ENCODE results near the gene KIF18B. TPM values are rescaled to one million over a fixed set of nuclear protein-coding genes. Genes with fewer than 3 reads are reported as not detected.

Gene KIF18B
- total and polyA plus RNA-seq, 10 of the 15 experiments (the other 5 are each of a cell fraction or from before 2014, with no cell fraction given) = 2.8 to 46.2 (median 20.5) TPM

GRCh38 chr17:44899074-44899782, 48.3 kb downstream of the KIF18B start, which contains the start of gene EFTUD2 (continued):
- TF ChIP-seq REST (IDR thresholded peaks at IDR 0.05; ENCODE audit: low read depth, low read length) = no peak
- TF ChIP-seq BHLHE40 (IDR thresholded peaks at IDR 0.05; ENCODE audit: borderline replicate concordance in 1 of 2, low read depth in 2 of 2, low read length in 1 of 2) = peak; percentile 60 to 71; a peak in 3 of 4 replicates
- TF ChIP-seq, protein P1, sequence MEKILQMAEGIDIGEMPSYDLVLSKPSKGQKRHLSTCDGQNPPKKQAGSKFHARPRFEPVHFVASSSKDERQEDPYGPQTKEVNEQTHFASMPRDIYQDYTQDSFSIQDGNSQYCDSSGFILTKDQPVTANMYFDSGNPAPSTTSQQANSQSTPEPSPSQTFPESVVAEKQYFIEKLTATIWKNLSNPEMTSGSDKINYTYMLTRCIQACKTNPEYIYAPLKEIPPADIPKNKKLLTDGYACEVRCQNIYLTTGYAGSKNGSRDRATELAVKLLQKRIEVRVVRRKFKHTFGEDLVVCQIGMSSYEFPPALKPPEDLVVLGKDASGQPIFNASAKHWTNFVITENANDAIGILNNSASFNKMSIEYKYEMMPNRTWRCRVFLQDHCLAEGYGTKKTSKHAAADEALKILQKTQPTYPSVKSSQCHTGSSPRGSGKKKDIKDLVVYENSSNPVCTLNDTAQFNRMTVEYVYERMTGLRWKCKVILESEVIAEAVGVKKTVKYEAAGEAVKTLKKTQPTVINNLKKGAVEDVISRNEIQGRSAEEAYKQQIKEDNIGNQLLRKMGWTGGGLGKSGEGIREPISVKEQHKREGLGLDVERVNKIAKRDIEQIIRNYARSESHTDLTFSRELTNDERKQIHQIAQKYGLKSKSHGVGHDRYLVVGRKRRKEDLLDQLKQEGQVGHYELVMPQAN (conservative IDR thresholded peaks at IDR 0.05) = peak; percentile 81; the same call in 1 of the 2 replicates
- peak; percentile 13; the same call in 1 of the 2 replicates for TF ChIP-seq RFX5 (IDR thresholded peaks at IDR 0.05; ENCODE audit: low read depth, low read length)
- TF ChIP-seq BRCA1 (IDR thresholded peaks at IDR 0.05; ENCODE audit: low read depth, low read length) = no peak
- TF ChIP-seq, protein P2, sequence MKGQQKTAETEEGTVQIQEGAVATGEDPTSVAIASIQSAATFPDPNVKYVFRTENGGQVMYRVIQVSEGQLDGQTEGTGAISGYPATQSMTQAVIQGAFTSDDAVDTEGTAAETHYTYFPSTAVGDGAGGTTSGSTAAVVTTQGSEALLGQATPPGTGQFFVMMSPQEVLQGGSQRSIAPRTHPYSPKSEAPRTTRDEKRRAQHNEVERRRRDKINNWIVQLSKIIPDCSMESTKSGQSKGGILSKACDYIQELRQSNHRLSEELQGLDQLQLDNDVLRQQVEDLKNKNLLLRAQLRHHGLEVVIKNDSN (IDR thresholded peaks at IDR 0.05; ENCODE audit: borderline replicate concordance, extremely low read length, insufficient read depth, low read depth, low read length) = peak; percentile 96
- TF ChIP-seq SREBF1 (IDR thresholded peaks at IDR 0.05; ENCODE audit: low read length) = no peak
- TF ChIP-seq POLR2AphosphoS5 (IDR thresholded peaks at IDR 0.05; ENCODE audit: low read length) = peak; percentile 95
- TF ChIP-seq IKZF1 (conservative IDR thresholded peaks at IDR 0.05) = peak; percentile 96
- peak; percentile 76 for TF ChIP-seq SKIL (IDR thresholded peaks at IDR 0.05; ENCODE audit: low read depth, poor library complexity, severe bottlenecking)
- TF ChIP-seq MEF2B (IDR thresholded peaks at IDR 0.05; ENCODE audit: partially characterized antibody, poor library complexity, severe bottlenecking) = peak; percentile 84
- TF ChIP-seq JUNB (IDR thresholded peaks at IDR 0.05) = no peak
- peak; percentile 82; the same call in 1 of the 2 replicates for TF ChIP-seq PML (IDR thresholded peaks at IDR 0.05; ENCODE audit: low read length)
- TF ChIP-seq, protein P3, sequence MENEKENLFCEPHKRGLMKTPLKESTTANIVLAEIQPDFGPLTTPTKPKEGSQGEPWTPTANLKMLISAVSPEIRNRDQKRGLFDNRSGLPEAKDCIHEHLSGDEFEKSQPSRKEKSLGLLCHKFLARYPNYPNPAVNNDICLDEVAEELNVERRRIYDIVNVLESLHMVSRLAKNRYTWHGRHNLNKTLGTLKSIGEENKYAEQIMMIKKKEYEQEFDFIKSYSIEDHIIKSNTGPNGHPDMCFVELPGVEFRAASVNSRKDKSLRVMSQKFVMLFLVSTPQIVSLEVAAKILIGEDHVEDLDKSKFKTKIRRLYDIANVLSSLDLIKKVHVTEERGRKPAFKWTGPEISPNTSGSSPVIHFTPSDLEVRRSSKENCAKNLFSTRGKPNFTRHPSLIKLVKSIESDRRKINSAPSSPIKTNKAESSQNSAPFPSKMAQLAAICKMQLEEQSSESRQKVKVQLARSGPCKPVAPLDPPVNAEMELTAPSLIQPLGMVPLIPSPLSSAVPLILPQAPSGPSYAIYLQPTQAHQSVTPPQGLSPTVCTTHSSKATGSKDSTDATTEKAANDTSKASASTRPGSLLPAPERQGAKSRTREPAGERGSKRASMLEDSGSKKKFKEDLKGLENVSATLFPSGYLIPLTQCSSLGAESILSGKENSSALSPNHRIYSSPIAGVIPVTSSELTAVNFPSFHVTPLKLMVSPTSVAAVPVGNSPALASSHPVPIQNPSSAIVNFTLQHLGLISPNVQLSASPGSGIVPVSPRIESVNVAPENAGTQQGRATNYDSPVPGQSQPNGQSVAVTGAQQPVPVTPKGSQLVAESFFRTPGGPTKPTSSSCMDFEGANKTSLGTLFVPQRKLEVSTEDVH (IDR thresholded peaks at IDR 0.05; ENCODE audit: low read depth, partially characterized antibody) = peak; percentile 78
- TF ChIP-seq ZSCAN29 (IDR thresholded peaks at IDR 0.05) = no peak
- peak; percentile 30 for TF ChIP-seq SMAD1 (IDR thresholded peaks at IDR 0.05; ENCODE audit: low read depth, partially characterized antibody)
- TF ChIP-seq FOXK2 (IDR thresholded peaks at IDR 0.05) = peak; percentile 74

All from GM12878 (cell line).